Astrocyte (in vitro differentiated cells and primary cell): ENCODE measurements around the gene GPR142.

Experiments used
- EZH2 ChIP-seq: IDR thresholded peaks from 2 replicates; pipeline ENCODE4 v1.6.1; 2012; ENCODE audit warnings: mild to moderate bottlenecking, low read length, inconsistent platforms; ENCODE audit not compliant: insufficient read depth
- TF ChIP-seq, protein P1 (sequence below): IDR thresholded peaks from 2 replicates; pipeline ENCODE4 v1.5.1; 2011; ENCODE audit warnings: low read depth, mild to moderate bottlenecking, inconsistent platforms, low read length, moderate library complexity; ENCODE audit not compliant: insufficient read depth

DNA sequence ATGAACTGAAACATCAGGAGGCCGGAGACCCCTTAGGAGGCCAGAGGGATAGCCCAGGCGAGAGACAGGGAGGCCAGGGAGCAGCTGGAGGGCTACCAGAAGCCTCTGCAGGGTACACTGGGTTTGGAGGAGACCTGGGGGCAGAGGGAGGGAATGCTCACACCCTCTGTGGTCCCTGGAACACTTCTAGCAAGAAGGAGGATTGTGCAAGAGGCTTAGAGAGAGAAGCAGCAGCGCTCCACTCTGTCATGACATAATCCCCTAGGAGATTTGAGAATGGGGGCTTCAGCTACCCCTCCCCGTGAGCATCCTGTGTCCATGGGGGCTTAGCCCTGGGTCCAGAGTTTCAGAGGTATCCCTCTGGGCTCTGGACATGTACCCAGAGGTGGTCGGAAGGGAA lies 15.8 kb downstream of the GPR142 start:
- TF ChIP-seq, protein P1, sequence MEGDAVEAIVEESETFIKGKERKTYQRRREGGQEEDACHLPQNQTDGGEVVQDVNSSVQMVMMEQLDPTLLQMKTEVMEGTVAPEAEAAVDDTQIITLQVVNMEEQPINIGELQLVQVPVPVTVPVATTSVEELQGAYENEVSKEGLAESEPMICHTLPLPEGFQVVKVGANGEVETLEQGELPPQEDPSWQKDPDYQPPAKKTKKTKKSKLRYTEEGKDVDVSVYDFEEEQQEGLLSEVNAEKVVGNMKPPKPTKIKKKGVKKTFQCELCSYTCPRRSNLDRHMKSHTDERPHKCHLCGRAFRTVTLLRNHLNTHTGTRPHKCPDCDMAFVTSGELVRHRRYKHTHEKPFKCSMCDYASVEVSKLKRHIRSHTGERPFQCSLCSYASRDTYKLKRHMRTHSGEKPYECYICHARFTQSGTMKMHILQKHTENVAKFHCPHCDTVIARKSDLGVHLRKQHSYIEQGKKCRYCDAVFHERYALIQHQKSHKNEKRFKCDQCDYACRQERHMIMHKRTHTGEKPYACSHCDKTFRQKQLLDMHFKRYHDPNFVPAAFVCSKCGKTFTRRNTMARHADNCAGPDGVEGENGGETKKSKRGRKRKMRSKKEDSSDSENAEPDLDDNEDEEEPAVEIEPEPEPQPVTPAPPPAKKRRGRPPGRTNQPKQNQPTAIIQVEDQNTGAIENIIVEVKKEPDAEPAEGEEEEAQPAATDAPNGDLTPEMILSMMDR, result no peak
- no peak for TF ChIP-seq EZH2
